ENCODE data around the gene CLSTN1.

The CLSTN1 gene

DNA sequence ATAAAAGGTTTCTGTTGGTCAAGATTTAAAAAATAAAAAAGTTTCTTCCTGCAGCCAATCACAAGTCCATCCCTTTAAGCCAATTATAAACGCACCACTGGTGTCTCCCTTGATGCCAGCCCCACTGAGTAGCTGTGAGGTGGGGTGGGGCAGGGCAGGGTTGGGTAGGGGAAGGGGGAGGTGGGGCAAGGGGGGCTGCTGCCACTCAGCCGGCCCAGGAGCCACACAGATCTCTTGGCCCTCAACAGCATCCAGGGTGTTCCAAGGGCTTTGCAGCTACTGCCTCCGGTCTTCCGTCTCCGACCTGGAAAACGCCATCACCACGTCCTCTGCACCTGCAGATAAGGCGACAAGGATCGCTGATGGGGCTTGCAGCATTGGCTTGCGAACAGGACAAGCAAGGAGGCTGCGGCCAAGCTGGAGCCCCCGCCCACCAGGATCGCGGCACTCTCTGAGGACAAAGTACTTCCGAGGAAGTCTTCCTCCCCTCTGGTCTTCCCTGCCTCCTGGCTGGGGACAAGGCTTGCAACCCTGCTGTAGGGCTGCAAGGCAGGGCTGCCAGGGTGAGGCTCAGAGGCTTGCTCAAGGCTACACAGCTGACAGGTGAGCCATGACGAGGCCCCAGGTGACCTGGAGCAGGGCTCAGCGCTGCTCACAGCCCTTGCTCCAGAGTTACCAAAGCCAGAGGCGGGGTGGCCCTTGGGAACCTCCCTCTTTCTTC is 26.8 kb upstream of the CLSTN1 start:
- DNase-seq (ENCODE audit: low spot score), result no peak

DNA sequence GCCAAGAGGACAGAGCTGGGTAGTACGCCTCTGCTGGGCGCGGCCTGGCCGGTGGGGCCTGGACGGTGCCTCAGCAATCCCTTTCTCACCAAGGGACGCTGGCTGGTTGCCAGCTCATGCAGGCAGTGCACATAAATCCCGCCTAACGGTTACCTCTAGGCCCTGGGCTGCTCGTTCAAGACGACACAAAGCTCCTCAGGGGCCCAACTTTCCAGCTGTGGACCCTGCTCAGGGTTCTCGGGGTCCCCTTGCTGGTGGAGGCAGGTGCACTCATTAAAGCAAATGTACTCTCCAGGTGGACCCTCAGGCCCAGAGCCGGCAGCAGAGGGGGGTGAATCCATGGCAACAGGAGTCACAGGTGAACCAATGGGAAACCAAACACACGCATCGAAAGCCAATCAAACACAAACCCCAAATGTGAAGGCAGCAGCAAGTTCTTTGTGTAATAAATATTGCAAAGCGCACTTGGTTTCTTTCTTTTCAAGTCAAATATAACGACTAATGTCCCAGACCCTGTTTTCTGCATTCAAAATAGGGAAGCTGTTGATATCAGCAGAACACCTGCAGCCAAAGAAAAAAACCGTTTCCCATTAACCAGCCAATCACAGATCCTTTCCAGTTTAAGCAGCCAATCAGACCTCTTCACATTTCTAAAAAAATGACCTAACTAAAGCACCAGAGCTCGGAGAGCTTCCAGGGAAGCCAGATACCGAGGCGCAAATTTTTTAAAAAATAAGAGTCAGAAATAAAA is 26.1 kb upstream of the CLSTN1 start:
- no peak for DNase-seq (ENCODE audit: low spot score)

- no peak for DNase-seq (ENCODE audit: low spot score)
Measured at GRCh38 chr1:9848022-9848421, 24.3 kb upstream of the CLSTN1 start.

DNA sequence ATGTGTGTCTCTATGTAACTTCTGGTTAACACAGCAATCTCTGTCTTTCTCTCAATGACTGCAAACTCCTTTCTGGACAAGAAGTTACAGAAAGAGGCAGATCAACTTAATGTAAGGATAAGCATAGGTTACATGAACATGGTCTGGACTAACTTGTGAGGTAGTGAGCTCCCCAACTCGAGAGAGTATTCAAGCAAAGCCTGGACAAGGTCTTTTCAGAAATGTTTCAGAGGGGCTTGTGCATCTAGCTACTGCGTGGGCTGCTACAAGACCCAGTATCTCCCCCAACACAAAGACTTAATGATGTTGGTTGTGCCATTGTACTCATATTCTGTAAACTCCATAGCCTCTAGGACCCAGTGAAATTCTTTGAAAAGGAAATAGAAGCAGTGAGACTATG is 23.5 kb upstream of the CLSTN1 start:
- no peak for DNase-seq (ENCODE audit: low spot score)

DNA sequence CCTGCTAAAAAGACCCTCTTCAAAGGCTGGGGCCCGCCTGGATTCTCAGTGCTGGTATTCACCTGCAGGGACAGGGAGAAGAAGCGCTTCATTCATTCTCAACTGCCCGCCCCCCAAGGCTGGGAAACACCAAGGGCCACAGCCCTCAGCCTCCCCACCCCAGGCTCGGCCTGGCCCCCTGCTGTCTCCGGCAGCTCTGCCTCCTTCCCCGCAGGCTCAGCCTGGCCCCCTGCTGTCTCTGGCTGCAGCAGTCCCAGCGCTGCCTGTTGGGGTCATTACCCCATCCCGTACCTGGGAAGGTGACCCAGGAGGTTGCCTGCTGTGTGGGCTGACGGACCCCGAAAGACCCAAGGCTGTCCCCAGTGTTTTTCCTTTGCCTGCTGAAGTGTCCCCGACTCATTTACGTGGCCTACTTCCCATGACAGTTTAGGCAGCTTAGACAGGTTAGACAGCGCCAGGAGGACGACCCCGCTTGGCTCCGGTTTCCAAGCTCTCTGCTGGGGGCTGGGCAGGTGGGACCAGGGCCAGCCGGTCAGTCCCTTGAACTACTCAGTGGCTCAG is 22.9 kb upstream of the CLSTN1 start:
- no peak for DNase-seq (ENCODE audit: low spot score)

DNA sequence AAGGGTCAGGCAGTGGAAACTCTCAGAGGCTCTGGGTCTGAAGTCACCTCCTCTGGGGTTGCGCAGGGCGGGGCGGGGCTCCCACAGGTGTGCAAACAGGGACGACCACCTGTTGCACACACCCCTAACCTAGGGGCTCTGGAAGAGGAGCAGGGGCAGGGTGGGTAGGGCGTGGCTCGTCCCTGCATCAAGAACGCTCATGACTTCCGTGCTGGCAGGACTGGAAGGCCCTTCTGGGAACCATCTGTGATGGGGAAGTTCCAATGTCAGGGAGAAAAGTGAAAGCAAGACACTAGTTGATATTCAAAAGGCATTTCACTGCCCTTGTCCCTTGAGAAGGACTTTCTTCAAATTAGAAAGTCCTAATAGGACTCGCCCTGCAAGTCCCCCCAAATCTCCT is 22.1 kb upstream of the CLSTN1 start:
- DNase-seq (ENCODE audit: low spot score), result no peak

- no peak for DNase-seq (ENCODE audit: low spot score)
Measured at GRCh38 chr1:9844756-9845155, 21.0 kb upstream of the CLSTN1 start.

DNA sequence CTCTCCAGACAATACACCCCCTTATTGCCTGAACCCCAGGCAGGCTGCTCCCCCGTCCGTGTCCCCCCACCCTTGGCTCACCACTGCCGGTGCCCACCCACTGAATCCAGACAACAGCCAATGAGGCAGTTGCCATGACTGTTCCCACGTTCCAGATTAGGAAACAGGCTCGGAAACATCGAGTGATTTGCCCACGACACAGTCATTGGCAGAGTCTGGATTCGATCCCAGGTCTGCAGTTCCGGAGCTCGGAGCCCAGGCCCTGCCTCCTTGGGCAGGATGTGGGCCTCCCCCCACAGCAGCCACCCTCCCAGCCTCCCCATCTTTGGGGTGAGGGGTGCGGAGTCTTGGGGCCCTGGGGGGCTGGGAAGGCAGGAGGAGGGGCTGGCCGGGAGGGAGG is 20.3 kb upstream of the CLSTN1 start:
- no peak for DNase-seq (ENCODE audit: low spot score)

DNA sequence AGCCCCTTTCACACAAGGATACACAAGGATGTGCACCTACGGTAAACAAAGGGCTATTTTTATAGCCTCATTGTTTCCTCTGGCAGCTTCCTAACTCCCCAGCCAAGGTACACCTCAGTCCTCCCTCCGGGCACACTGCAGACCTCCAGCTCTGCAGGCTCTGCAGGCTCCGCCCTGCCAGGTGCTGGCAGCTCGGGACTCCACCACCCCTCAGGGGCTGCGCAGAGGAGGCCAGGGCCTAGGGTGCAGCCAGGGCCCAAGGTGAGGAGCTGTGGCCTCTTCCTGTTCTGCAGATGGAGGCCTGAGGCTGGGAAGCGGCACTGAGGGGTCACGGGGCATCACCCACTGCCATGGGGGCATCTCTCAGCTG is 19.8 kb upstream of the CLSTN1 start:
- DNase-seq (ENCODE audit: low spot score), result no peak

GRCh38 chr1:9842781-9843575 is 19.2 kb upstream of the CLSTN1 start:
- DNase-seq (ENCODE audit: low spot score), result no peak

DNA sequence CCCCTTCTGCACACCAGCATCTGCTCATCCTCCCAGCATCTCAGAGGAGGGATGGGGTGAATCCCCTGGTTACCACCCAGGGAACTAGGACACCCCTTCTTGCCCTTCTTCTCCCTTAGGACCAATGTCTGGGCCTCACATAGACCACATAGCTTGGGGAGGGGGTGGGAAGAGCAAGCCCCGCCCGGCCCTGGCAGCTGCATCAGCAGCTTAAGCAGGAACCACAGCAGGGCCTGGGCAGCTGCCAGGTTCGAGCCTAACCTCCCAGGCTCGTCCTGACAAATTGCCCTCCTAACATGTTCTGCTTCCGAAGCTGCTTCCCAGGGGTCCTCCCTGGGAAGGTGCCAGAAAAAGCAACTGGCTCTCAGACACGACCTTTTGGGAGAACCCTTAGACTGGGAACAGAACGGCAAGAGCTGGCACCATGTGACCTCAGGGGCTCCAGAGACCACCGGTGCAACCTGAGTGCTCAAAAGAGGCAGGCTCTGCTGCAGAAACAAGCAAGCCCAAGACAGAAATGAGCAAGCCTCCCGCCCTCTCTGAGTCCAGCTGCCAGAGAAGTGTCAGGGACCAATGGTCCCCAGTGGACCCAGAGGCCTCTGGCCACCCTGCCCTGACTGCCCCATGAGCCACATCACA is 18.4 kb upstream of the CLSTN1 start:
- no peak for DNase-seq (ENCODE audit: low spot score)

DNA sequence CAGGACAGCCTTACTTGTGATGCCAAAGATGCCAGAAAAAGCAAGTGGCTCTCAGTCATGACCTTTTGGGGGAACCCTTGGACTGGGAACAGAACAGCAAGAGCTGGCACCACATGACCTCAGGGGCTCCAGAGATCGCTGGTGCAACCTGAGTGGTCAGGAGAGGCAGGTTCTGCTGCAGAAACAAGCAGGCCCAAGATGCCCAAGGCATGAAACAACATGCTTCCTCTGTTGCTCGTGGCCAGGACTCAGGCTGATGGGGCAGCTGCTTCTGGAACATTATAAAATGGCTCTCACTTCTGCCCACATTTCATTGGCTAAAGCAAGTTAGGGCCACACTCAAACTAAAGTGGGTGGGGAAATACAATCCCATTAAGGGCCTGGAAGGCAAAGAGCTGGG is 17.7 kb upstream of the CLSTN1 start:
- DNase-seq (ENCODE audit: low spot score), result no peak

DNA sequence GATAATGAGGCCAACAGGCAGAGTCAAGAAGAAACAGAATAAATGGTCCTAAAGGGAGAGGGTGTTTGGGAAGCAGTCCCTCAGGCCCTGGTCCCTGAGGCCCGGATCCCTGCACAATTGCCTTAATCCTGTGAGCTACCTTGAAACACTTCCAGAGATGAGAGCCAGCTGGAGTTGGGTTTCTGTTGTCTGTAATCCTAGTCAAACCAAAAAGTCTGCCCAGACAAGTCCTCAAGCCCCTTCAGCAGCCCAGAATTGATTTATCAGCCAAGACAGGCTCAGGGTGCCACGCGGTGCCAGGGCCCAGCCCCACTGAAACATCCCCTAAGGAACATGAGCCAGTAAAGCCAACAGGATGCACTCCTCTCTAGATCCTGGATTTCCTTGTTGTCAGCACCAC is 16.4 kb upstream of the CLSTN1 start:
- no peak for DNase-seq (ENCODE audit: low spot score)

- DNase-seq (ENCODE audit: low spot score), result no peak
Measured at GRCh38 chr1:9838946-9839345, 15.2 kb upstream of the CLSTN1 start.

- peak; percentile 65 for DNase-seq (ENCODE audit: low spot score)
Measured at GRCh38 chr1:9836632-9836960, 12.8 kb upstream of the CLSTN1 start.

DNA sequence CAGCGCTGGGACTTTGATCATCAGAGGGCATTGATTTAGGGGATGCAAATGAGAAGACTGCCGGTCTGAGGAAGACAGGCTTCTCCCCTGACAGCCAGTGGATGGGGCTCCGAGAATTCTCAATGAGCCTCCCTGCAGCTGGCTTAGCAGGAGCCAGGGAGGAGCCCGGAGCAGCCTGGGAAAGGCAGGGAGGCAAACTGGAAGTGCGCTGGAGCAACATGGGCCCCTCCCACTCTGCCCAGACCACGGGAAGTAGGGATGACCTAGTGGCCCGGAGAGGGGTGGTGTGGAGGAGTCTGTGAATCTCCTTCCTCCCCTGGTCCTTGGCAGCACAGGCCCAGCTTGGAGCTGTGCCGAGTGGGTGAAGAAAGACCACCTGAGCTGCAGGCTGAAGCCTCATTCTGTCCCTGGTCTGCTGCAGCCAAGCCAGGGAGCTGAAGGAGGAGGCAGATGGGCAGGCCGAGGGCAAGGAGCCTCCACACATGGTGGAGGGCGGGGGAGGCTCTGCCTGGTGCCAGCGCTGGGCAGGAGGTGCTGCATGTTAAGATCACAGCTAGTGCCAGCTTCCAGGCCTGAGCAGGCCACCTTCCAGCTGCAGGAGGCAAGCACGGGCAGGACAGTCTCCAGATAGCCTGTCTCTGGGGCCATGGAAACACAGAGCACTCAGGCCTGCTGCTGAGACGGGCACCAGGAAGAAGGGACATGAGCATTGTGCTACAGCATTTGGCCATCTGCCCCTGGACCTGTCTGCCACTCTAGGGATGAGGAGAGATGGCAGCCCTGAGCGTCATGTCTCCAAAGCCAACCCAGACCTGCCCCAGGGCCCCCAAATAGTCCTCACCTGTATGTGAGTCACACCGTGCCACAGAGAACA is 12.2 kb upstream of the CLSTN1 start:
- DNase-seq (ENCODE audit: low spot score), result peak; percentile 39

DNA sequence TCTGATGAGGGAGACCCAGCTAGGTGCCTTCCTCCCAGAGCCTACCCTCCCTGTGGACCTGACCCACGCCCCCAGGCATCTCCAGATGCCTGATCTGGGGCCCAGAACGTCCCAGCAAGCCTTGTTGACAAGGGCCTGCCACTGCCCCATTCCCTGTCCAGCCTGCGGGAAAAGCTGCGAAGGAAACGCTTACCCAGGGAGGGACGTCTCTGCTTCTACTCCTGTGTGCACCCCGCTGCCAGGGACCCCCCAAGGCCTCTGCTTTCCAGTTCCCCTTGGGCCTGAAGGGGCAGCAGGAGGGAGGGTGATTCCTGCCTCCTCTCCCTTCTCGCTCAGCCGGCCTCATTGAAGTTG is 11.6 kb upstream of the CLSTN1 start:
- no peak for DNase-seq (ENCODE audit: low spot score)

DNA sequence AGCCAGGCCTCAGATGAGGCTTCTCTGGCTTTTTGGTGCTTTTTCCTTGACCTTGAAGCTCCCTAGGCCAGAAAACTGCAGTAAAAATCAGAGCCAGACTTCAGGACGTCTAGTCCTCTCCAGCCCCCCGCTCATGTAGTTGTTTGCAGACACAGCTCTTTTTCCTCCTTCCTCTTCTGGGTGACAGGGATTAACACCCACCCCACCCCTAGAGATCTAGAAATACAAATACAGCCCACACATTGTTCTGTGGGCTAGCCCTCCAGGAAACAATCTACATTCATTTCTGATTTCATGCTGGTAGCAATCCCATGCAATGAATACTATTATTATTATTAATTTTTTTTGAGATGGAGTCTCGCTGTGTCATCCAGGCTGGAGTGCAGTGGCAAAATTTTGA is 9.9 kb upstream of the CLSTN1 start:
- DNase-seq (ENCODE audit: low spot score), result no peak

- peak; percentile 66 for DNase-seq (ENCODE audit: low spot score)
Measured at GRCh38 chr1:9827558-9828185, 3.9 kb upstream of the CLSTN1 start.

DNA sequence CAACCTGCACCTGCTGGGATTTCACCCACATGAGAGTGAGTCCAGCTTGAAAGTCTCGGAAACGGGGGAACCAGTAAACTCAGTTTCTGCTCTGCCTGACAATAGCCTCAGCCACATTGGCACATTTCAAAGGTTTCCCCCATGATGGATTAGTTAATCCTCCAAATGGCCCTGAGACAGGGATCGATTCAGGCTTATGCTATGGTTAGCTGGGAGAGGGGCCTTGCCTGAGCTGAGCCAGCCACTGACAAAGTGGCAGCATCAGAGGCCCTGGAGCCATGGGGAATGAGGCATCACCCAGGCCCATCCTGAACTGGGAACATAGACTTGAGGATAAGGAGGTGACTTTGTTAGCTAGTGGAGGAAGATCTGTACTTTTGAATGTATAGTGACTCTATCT is 2.9 kb upstream of the CLSTN1 start:
- DNase-seq (ENCODE audit: low spot score), result no peak

GRCh38 chr1:9826087-9826486 is 2.3 kb upstream of the CLSTN1 start:
- no peak for DNase-seq (ENCODE audit: low spot score)

All from SW480 (cell line).